HUES48 (cell line): ENCODE results near the gene PFKP.
"Not testable (repeated sequence)": the region's sequence is repeated elsewhere in the genome, so short reads cannot be mapped to it uniquely, and the experiment has no call there.

Source experiments
- H3K27ac ChIP-seq: one replicate; pipeline ENCODE4 v1.7.0; 2013; ENCODE audit warnings: low read depth, low read length, inconsistent platforms
- H3K27me3 ChIP-seq: 2 replicates; pipeline ENCODE4 v1.6.1; 2013; ENCODE audit warnings: mild to moderate bottlenecking, low read length; ENCODE audit not compliant: control insufficient read depth, insufficient read depth
- H3K36me3 ChIP-seq: 2 replicates; pipeline ENCODE4 v1.6.1; 2013; ENCODE audit warnings: low read length; ENCODE audit not compliant: control insufficient read depth, insufficient read depth
- H3K4me1 ChIP-seq: 2 replicates; pipeline ENCODE4 v1.6.1; 2013; ENCODE audit warnings: mild to moderate bottlenecking, low read length; ENCODE audit not compliant: control insufficient read depth, insufficient read depth
- H3K4me3 ChIP-seq: 2 replicates; pipeline ENCODE4 v1.5.1; 2013; ENCODE audit warnings: mild to moderate bottlenecking, low read depth, low read length
- H3K9ac ChIP-seq: 2 replicates; pipeline ENCODE4 v1.6.1; 2013; ENCODE audit warnings: mild to moderate bottlenecking, low read depth, low read length, moderate library complexity
- H3K9me3 ChIP-seq: 2 replicates; pipeline ENCODE4 v1.6.1; 2013; ENCODE audit warnings: low read length; ENCODE audit not compliant: control insufficient read depth, insufficient read depth

PFKP gene

DNA sequence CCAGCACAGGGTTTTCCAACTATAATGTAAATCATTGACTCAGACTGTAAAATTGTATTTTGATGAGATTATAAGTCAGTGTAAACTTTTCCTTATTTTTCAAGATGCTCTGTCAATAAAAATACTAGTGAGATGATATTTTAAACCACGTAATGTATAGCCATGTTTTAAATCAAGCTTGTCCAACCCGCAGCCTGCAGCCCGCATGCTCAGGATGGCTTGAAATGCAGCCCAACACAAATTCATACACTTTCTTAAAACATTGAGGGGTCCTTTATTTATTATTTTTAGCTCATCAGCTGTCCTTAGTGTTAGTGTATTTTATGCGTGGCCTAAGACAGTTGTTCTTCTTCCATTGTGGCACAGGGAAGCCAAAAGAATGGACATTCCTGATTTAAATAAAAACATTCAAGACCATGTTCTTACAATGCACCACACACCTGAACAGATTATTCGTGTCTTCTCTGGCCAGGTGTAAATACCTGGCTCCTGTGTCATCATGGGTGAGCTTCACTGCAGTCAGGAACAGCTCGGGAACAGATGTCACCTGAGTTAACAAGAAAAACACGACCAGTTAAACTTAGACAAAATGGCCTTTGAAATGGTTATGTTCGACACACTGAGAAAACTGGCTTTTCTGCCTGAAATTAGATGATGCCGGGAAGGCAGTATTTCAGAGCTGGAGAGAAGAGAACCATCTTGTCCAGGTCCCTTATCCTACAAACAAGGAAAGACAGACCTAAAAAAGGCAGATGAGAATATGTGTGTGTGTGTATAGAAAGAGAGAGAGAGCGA is 99.3 kb downstream of the PFKP start:
- Histone ChIP-seq H3K4me1 (no peaks in the 10 kb centered on the region), H3K9me3 (no peaks in the 10 kb centered on the region), H3K36me3 (peaks cover 60% of the 10 kb centered on the region), H3K27me3 (no peaks in the 10 kb centered on the region), H3K9ac (no peak overlapping the region), H3K4me3 (no peak overlapping the region), H3K27ac (no peak overlapping the region)

DNA sequence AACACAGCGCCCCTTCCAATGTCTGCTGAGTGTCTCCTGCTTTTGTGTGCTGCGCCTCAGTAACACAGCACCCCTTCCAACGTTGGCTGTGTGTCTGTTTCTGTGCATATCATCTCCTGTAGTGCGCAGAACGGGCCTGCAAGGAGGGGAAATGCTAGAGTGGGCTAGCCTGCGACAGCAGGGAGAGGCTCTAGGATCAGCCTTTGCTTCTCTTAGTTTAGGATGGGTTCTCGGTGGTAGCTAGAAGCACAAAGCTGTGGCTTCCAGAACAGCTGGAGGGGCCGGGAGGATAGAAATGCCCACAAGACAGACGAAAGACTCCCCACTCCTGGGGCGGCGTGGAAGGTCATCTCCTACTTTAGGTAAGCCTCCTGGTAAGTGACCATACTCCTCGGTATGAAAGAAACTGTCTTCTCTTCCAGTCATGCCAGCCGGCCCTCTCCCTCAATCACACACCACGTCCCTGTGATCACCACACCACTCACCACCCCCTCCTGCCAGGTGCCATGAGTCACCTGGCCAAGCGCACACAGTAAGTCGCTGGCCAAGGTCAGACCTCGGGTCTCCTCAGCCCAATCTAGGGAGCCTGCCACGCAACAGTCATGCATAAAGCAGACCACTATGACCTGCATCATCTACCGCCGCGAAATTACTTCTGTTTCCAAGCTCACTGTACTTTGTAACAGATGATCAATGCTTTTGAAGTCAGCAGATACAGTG is 100.4 kb downstream of the PFKP start:
- no peak overlapping the region for H3K4me3 ChIP-seq
- H3K9ac ChIP-seq, result no peak overlapping the region
- H3K4me1 ChIP-seq, result no peaks in the 10 kb centered on the region
- no peaks in the 10 kb centered on the region for H3K27me3 ChIP-seq
- no peaks in the 10 kb centered on the region for H3K9me3 ChIP-seq
- H3K36me3 ChIP-seq, result peaks cover 60% of the 10 kb centered on the region
- no peak overlapping the region for H3K27ac ChIP-seq

DNA sequence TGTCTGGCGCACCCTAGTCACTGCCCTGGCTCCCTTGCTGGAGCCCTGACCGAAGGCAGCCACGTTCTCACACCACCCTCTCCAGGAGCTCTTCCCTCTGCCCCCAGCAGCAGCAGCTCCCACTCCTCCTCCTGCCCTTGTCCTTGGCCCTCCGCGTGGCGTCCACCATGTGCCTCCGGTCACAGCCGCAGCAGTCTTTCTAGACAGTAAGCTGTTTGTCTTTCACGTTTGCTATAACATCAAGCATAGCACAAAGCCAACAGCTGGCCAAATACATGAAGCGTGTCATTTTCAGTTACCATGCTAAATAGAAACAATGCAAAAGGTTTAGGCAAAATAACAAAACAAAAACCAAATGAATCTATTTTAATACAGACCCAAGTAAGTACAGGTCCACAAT is 101.9 kb downstream of the PFKP start:
- H3K9ac ChIP-seq, result no peak overlapping the region
- no peak overlapping the region for H3K4me3 ChIP-seq
- peaks cover 5% of the 10 kb centered on the region for H3K4me1 ChIP-seq
- no peaks in the 10 kb centered on the region for H3K9me3 ChIP-seq
- H3K36me3 ChIP-seq, result peaks cover 45% of the 10 kb centered on the region
- no peak overlapping the region for H3K27ac ChIP-seq
- no peaks in the 10 kb centered on the region for H3K27me3 ChIP-seq

- Histone ChIP-seq H3K4me3 (no peak overlapping the region), H3K4me1 (peaks cover 5% of the 10 kb centered on the region), H3K27ac (no peak overlapping the region), H3K27me3 (no peaks in the 10 kb centered on the region), H3K9ac (no peak overlapping the region), H3K36me3 (peaks cover 42% of the 10 kb centered on the region), H3K9me3 (no peaks in the 10 kb centered on the region)
Measured at GRCh38 chr10:3169673-3170072, 102.3 kb downstream of the PFKP start.

DNA sequence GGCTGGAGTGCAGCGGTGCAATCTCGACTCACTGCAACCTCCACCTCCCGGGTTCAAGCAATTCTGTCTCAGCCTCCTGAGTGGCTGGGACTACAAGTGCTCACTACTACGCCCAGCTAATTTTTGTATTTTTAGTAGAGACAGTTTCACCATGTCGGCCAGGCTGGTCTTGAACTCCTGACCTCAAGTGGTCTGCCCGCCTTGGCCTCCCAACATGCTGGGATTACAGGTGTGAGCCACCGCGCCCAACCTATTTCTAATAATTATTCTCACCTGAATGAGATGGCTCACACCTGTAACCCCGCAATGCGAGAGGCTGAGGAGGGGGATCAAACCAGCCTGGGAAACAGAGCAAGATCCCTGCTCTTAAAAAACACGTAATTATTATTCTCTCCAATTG is 104.1 kb downstream of the PFKP start:
- peak overlapping the region; percentile 88 for H3K4me3 ChIP-seq
- not testable (repeated sequence) for H3K9me3 ChIP-seq, H3K9ac ChIP-seq, H3K27me3 ChIP-seq, H3K4me1 ChIP-seq, H3K27ac ChIP-seq
- peaks cover 24% of the 10 kb centered on the region for H3K36me3 ChIP-seq

DNA sequence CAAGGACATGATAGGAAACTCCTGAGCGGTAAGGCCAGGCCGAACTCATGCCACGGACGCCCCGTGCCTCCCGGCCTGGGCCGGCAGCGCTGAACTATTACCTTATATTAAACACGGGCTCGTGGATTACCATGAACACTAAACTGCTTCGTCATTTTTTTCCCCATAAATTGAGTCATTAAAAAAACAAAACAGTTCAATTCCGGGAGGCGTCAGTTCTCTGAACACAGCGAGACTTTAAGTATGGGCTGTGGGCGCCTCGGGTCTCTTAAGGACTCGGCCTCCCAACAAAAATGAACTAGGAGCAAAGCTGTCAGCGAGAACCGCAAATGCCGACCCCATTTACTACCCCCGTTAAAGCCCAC is 104.7 kb downstream of the PFKP start:
- H3K9me3 ChIP-seq, result no peaks in the 10 kb centered on the region
- peaks cover 18% of the 10 kb centered on the region for H3K36me3 ChIP-seq
- peak overlapping the region; percentile 88 for H3K4me3 ChIP-seq
- peaks cover 5% of the 10 kb centered on the region for H3K4me1 ChIP-seq
- no peaks in the 10 kb centered on the region for H3K27me3 ChIP-seq
- peak overlapping the region; percentile 59 for H3K27ac ChIP-seq
- peak overlapping the region; percentile 24; the same call in 1 of the 2 replicates for H3K9ac ChIP-seq

GRCh38 chr10:3172446-3173170 is 105.3 kb downstream of the PFKP start, which contains the start of gene PITRM1:
TSS of gene PITRM1 (minus strand) at chr10:3172782. CDS start at chr10:3172772, 10 bp downstream.
- Histone ChIP-seq H3K4me3 (peak within 1 kb of the TSS; percentile 88), H3K9me3 (no peaks in the 10 kb centered on the region), H3K9ac (peak within 1 kb of the TSS; percentile 42; the same call in 1 of the 2 replicates), H3K27ac (peak within 1 kb of the TSS; percentile 59), H3K36me3 (peaks cover 14% of the 10 kb centered on the region; the same call in 1 of the 2 replicates), H3K4me1 (peaks cover 5% of the 10 kb centered on the region), H3K27me3 (no peaks in the 10 kb centered on the region)

DNA sequence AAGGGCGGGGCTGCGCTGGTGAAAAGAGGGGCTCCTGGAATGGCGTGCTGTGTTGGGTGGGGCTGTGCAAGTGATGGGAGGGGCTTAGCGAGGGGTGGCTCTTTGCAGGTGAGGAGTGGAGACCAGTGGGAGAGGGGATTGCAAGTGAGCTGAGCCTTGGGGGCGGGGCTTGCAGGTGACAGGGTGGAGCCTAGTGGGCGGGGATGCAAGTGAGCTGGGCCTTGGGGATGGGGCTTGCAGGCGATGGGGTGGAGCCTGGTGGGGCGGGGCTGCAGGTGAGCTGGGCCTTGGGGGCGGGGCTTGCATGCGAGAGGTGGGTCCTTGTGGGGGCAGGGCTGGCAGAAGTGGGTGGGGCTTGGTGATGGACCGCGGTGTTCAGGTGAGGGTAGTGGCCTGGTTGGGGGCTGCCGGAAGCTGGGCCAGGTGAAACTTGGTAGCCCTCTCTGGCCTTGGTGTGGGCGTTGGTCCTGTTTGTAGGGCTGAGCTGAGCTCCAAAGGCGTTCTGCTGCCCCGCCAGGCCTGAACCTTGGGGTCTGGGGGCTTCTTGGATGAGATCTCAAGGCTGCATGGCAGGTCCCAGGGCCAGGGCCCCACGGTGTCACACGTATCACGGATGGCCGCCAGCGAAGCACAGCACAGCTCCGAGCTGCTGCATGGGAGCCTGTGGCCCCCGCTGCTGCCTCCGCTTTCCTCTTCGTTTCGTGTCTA is 106.0 kb downstream of the PFKP start:
- no peaks in the 10 kb centered on the region for H3K27me3 ChIP-seq
- H3K36me3 ChIP-seq, result 0 out of 2 replicates have a peak, but pooled peaks cover 9% of the 10 kb centered on the region
- peak overlapping the region; percentile 42; the same call in 1 of the 2 replicates for H3K9ac ChIP-seq
- H3K27ac ChIP-seq, result no peak overlapping the region
- H3K9me3 ChIP-seq, result no peaks in the 10 kb centered on the region
- H3K4me3 ChIP-seq, result peak overlapping the region; percentile 55
- peaks cover 5% of the 10 kb centered on the region for H3K4me1 ChIP-seq

DNA sequence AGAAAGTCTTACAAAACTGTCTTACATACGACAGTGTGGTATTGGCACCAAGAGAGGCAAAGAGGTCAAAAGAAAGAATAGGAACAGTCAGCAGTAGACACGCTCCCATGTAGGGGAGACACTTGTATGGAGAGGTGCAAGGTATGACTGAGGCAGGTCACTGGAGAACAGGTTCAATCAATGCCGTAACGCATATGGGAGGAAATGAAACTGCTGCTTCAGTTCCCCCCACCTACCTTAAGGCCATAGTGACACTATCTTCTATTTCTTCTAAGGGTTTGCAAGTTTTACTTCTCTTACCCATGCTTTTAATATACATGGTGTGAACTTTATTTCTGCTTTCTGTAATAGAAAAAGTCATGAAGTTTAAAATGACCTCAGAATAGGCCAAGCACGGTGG is 110.7 kb downstream of the PFKP start:
- Histone ChIP-seq H3K36me3 (no peaks in the 10 kb centered on the region), H3K9ac (no peak overlapping the region), H3K27me3 (no peaks in the 10 kb centered on the region), H3K9me3 (no peaks in the 10 kb centered on the region), H3K4me3 (no peak overlapping the region), H3K27ac (no peak overlapping the region), H3K4me1 (peaks cover 9% of the 10 kb centered on the region)

GRCh38 chr10:3179174-3179573 is 111.8 kb downstream of the PFKP start:
- H3K4me1 ChIP-seq, result 0 out of 2 replicates have a peak, but pooled peaks cover 4% of the 10 kb centered on the region
- no peaks in the 10 kb centered on the region for H3K9me3 ChIP-seq
- no peaks in the 10 kb centered on the region for H3K36me3 ChIP-seq
- no peaks in the 10 kb centered on the region for H3K27me3 ChIP-seq
- no peak overlapping the region for H3K9ac ChIP-seq
- no peak overlapping the region for H3K4me3 ChIP-seq
- no peak overlapping the region for H3K27ac ChIP-seq
